ENCODE data around the gene MAPT.
"Not testable (repeated sequence)": the region's sequence is repeated elsewhere in the genome, so short reads cannot be mapped to it uniquely, and the experiment has no call there.

Gene MAPT

DNA sequence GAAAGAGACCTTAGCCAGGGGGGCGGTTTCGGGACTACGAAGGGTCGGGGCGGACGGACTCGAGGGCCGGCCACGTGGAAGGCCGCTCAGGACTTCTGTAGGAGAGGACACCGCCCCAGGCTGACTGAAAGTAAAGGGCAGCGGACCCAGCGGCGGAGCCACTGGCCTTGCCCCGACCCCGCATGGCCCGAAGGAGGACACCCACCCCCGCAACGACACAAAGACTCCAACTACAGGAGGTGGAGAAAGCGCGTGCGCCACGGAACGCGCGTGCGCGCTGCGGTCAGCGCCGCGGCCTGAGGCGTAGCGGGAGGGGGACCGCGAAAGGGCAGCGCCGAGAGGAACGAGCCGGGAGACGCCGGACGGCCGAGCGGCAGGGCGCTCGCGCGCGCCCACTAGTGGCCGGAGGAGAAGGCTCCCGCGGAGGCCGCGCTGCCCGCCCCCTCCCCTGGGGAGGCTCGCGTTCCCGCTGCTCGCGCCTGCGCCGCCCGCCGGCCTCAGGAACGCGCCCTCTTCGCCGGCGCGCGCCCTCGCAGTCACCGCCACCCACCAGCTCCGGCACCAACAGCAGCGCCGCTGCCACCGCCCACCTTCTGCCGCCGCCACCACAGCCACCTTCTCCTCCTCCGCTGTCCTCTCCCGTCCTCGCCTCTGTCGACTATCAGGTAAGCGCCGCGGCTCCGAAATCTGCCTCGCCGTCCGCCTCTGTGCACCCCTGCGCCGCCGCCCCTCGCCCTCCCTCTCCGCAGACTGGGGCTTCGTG, at the start of gene MAPT:
Gene MAPT, plus strand, starts transcription at position 533 of the 763 bp plus-strand sequence. CDS start 67,784 bp downstream, outside the sequence.
- DNase-seq = peak; percentile 93

GRCh38 chr17:45844695-45845375, 49.5 kb upstream of the MAPT start, which contains the start of gene SPPL2C:
Gene SPPL2C, plus strand, starts transcription at chr17:45844881. Its CDS starts 26 bp downstream, at chr17:45844907.
- DNase-seq = no peak

GRCh38 chr17:45845376-45846185, 48.8 kb upstream of the MAPT start:
- DNase-seq = no peak

GRCh38 chr17:45846223-45846622, 48.1 kb upstream of the MAPT start:
- DNase-seq = no peak

- DNase-seq = no peak
Measured at GRCh38 chr17:45846646-45847045, 47.7 kb upstream of the MAPT start.

- DNase-seq = no peak
Measured at GRCh38 chr17:45847101-45847500, 47.3 kb upstream of the MAPT start.

GRCh38 chr17:45847747-45848146, 46.6 kb upstream of the MAPT start:
- DNase-seq = no peak

DNA sequence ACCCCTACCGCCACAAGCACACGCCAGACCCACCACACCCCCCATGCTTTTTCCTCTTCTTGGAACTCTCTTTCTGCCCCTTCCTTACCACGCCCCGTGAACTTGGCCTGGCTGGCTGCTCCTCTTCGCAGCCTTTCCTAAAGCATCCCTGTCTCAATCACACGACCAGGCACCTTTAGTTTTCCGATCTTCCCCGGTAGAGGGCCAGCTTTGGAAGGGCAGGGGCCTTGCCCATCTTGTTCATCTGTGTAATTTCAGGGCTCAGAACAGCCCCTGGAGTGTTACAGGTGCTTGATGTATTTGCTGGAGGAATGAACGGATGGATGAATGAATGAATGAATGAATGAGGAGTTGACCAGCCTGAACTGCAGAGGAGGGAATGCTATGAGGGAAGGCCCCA, 45.9 kb upstream of the MAPT start:
- no peak for DNase-seq

GRCh38 chr17:45848868-45849535, 45.4 kb upstream of the MAPT start:
- DNase-seq = no peak

DNA sequence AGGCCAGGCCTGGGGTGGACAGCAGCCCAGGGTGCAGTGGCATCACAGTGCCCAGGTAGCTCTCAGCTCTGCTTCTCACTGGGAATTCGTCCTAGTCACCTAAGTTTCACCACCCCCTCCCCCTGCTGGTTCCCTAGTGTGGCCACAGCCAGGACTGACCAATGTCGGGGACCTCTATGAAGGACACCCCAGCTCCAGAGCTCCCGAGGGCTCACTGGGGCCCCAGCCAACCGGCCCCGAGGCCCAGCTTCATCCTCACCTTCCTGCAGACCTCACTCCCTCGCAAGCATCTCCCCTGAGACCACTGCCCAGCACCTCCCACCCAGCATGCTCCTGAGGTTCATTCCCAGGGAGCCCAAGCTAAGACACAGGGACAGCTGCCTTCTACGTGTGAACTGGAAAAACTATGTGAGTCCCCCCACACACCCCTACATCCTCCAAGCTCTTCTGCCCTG, 44.8 kb upstream of the MAPT start:
- DNase-seq = no peak

- no peak for DNase-seq
Measured at GRCh38 chr17:45850011-45850410, 44.3 kb upstream of the MAPT start.

GRCh38 chr17:45850468-45850867, 43.9 kb upstream of the MAPT start:
- DNase-seq = no peak

DNA sequence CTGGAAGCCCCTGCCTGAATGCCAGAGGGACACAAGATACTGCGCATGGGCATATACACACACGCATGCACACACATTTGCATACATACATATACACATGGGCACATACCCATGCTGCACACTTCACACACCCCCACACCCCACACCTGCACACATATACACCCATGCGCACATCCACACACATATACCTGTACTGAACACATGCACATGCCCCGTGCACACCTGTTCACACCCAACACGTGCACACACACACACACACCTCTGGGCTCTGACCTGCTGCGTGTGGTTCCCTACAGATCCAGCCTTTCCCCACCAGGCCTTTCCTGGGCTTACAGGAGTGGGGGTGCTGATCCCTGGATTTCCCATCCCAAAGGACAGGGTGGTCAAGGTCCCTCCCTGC, 43.3 kb upstream of the MAPT start:
- no peak for DNase-seq

DNA sequence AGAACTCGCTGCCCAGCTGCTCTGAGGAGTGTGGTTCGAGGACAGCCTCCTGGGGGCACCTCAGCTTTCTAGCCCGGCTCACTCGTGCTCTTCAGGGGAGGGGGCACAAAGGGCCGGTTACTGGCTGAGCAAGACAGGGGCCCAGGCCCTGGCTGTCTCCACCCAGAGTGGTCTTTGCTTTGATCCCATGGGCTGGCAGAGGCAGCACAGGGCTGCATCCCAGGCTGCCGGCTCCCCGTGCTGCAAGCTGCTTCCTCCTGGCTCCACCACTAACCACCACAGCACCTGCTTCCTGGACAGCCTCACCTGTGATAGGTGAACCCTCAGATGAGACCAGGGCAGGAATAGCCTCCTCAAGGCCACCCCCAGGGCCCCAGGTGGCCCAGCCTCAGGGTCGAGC, 42.9 kb upstream of the MAPT start:
- DNase-seq = no peak

DNA sequence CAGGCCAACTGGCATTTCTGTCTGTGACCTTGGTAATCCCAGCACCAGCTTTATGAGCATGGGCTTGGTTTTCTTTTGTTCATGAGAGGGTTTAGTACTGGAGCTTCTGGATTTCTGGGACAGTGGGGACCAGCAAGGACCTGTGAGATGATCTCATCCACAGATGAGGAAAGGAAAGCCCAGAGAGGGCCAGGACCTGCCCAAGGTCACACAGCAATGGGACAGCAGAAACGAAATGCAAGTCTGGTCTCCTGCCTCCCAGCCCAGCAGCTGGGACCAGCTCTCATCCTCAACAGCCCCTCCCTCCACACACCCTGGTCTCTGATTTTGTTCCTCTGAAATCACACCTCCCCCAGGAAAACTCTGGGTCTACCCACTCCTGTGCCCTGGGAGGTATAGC, 42.5 kb upstream of the MAPT start:
- DNase-seq = no peak

- DNase-seq = peak; percentile 74
Measured at GRCh38 chr17:45852535-45853297, 41.6 kb upstream of the MAPT start.

GRCh38 chr17:45854209-45854608, 40.1 kb upstream of the MAPT start:
- no peak for DNase-seq

DNA sequence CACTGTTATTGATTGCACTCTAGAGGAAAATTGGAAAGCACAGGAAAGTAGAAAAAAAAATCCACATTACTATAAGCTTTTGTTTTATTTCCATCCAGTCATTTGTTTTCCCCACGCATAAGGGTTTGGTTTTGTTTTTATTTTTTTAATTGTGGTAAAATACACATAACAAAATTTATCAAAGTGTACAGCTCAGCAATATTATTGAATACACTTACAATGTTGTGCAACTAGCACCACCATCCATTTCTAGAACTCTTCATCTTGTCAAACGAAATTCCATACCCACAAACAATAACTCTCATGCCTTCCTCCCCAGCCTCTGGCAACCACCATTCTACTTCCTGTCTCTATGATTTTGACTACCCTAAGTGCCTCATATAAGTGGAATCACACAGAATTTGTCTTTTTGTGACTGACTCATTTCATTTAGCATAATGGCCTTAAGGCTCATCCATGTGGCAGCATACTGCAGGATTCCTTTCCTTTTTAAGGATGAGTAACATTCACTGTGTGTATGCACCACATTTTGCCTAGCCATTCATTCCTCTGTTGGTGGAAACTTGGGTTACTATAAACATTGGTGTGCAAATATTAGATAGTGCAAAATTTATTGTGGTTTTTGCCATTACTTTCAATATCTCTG, 38.5 kb upstream of the MAPT start:
- no peak for DNase-seq

DNA sequence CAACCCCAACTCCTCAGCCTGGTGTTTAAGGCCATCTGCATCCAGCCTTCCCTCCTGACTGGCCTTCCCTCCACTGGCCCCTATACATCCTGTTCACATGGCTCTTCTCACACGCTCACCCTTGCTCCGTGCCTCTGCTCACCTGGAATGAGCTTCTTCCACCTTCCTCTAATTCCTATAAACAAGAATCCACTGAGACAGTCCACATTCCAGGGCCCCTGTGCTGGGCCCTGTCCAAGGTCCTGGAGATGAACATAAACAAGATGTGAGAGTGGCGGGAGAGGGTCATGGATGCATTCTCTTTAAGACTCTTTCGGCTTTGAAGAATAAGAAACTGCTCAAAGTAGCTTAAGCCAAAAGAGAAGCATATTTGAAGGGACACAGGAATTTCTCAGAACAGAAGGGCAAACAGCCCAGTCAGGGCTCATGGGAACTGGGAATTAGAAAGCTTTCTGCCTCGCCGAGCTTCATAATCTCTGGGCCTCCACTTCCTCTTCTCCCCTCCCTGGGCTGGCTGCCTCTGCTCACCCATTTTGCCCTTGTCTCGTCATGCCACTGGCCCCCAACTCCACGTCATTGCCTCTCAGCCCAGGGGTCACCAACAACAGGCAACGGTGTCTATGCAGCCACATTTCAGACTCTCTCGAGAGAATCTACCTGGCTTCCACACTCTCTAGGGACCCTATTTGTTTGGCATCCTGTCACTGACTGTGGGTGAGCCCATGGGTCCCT, 36.2 kb upstream of the MAPT start:
- no peak for DNase-seq

GRCh38 chr17:45861165-45861564, 33.2 kb upstream of the MAPT start:
- no peak for DNase-seq

DNA sequence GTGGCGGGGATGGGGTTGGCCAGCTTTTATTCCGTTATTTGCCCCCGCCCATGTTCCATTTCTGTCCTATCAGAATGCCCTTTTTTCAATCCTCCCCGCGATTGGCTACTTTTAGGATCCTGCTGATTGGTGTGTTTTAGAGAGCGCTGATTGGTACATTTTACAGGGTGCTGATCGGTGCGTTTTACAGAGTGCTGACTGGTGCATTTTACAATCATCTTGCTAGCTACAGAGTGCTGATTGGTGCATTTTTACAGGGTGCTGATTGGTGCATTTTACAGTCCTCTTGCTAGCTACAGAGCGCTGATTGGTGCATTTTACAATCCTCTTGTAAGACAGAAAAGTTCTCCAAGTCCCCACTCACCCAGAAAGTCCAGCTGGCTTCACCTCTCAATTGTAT, 32.2 kb upstream of the MAPT start:
- not testable (repeated sequence) for DNase-seq

Measured in NCI-H1694 treated with DMSO at 0.1 percent for 48 hours (cell line).